SU-DHL-6 (cell line): ENCODE results near the gene NR5A2.

Experiments used
- CTCF ChIP-seq: fragments of 200-600 bp; sonication (generic); IDR thresholded peaks from one replicate; pipeline ENCODE4 v1.5.1; 2017; ENCODE audit warnings: antibody characterized with exemption, mild to moderate bottlenecking, low read length, moderate library complexity; ENCODE audit not compliant: insufficient read depth, poor library complexity, severe bottlenecking
- EZH2phosphoT487 ChIP-seq: fragments of 200-600 bp; sonication (generic), shearing (Covaris generic); conservative IDR thresholded peaks from 2 replicates; pipeline ENCODE4 v1.6.1; 2018; ENCODE audit warnings: mild to moderate bottlenecking, antibody characterized with exemption, low read length, moderate library complexity, mixed read lengths

- TF ChIP-seq CTCF = no peak
- TF ChIP-seq EZH2phosphoT487 = no peak
Observed at GRCh38 chr1:200042119-200042551, 14.6 kb downstream of the NR5A2 start.
